Measurements from ENCODE around the gene PRAMEF18.
"Not testable (repeated sequence)": the region's sequence is repeated elsewhere in the genome, so short reads cannot be mapped to it uniquely, and the experiment has no call there.

DNA sequence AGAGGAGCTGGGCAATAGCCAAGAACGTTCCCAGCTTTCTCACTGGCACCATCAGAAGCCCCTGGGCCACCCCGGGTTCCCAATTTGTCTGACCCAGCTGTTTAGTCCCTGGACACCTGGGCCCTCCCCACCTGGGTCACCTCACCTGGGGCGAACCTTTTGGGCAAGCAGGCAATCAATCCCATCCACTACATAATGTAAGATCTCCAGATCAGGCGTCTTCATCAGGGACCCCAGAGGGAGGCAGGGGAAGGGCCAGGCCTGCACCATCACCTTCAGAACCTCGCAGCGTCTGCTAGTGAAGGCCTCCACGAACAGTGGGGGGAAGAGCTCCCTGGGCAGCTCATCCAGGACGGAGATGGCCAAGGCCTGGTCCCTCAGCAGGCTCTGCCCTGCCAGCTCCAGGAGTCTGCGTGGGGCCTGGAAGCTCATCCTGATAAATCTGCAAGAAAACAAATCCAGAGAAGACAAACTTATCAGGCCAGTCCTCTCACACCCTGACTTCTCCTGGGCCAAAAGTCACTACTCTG is at the start of gene PRAMEF18:
- TF ChIP-seq, protein P1, sequence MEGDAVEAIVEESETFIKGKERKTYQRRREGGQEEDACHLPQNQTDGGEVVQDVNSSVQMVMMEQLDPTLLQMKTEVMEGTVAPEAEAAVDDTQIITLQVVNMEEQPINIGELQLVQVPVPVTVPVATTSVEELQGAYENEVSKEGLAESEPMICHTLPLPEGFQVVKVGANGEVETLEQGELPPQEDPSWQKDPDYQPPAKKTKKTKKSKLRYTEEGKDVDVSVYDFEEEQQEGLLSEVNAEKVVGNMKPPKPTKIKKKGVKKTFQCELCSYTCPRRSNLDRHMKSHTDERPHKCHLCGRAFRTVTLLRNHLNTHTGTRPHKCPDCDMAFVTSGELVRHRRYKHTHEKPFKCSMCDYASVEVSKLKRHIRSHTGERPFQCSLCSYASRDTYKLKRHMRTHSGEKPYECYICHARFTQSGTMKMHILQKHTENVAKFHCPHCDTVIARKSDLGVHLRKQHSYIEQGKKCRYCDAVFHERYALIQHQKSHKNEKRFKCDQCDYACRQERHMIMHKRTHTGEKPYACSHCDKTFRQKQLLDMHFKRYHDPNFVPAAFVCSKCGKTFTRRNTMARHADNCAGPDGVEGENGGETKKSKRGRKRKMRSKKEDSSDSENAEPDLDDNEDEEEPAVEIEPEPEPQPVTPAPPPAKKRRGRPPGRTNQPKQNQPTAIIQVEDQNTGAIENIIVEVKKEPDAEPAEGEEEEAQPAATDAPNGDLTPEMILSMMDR (conservative IDR thresholded peaks at IDR 0.05 in 1 of 2, IDR thresholded peaks at IDR 0.05 in 1 of 2; ENCODE audit: low read depth in 1 of 2, low read length in 2 of 2): not testable (repeated sequence)
- not testable (repeated sequence) for TF ChIP-seq EZH2 (IDR thresholded peaks at IDR 0.05; ENCODE audit: low read length, missing control alignments)
